Measurements from ENCODE around the gene LAMTOR3. TPM values are rescaled to one million over a fixed set of nuclear protein-coding genes. Genes with fewer than 3 reads are reported as not detected.

The LAMTOR3 gene
- total and polyA plus RNA-seq, 2 donors (not counting 3 experiments of a cell fraction or from before 2014, with no cell fraction given), result 25.3 to 31.0 TPM

DNA sequence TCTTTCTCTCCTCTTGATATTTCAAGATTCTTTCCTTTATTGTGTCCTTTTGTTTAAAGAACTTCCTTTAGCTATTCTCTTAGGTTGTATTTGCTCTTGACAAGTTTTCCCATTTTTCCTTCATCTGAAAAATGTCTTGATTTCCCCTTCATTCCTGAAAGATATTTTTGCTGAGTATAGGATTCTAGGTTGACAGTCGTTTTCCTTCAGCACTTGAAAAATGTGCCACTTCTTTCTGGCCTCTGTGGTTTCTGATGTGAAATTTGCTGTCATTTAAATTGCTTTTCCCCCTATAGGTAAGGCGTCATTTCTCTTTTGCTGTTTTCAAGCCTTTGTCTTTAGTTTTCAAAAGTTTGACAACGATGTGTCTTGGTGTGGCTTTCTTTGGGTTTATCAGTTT is 23.3 kb upstream of the LAMTOR3 start:
- H3K9me1 ChIP-seq (replicated peaks; ENCODE audit: control insufficient read depth, extremely low read depth, insufficient read depth, low read length), result no peaks in the 10 kb centered on the region
- H2AFZ ChIP-seq (ENCODE audit: low read depth, low read length), result no peak overlapping the region
- H3K9ac ChIP-seq (replicated peaks; ENCODE audit: extremely low read depth, insufficient read depth, low read length), result no peak overlapping the region
- no peaks in the 10 kb centered on the region for H3K4me1 ChIP-seq (ENCODE audit: control insufficient read depth, extremely low read depth, insufficient read depth, low read length)
- no peaks in the 10 kb centered on the region for H3K79me2 ChIP-seq (ENCODE audit: control insufficient read depth, insufficient read depth, low read length)
- H3K27ac ChIP-seq (ENCODE audit: insufficient read depth, low read depth, low read length), result no peak overlapping the region
- H3K9me3 ChIP-seq (replicated peaks; ENCODE audit: control insufficient read depth, insufficient read depth, low read length), result no peaks in the 10 kb centered on the region
- POLR2A ChIA-PET, result no interaction called here
- H3K27me3 ChIP-seq (ENCODE audit: control insufficient read depth in 2 of 2, insufficient read depth in 2 of 2, low read length in 2 of 2), result no peaks in the 10 kb centered on the region
- FAIRE-seq (no peak), DNase-seq (ENCODE audit: low read depth, low spot score) (no peak)
- no peaks in the 10 kb centered on the region for H4K20me1 ChIP-seq (replicated peaks; ENCODE audit: control insufficient read depth, extremely low read depth, insufficient read depth, low read length)
- intact Hi-C loops (cut with micrococcal nuclease), result no loop called here
- no peak overlapping the region for H3K4me3 ChIP-seq (replicated peaks in 1 of 3; ENCODE audit: insufficient read depth in 1 of 3, low read depth in 1 of 3, low read length in 3 of 3)
- H3K4me2 ChIP-seq (ENCODE audit: insufficient read depth, low read length), result no peak overlapping the region
- dilution Hi-C loops (cut with MboI; ENCODE audit: extremely low pct_ligation_motif_present, low sequenced_read_pairs), result no loop called here
- CTCF ChIA-PET, result interaction anchor here (0.8 kb wide), 1 partner anchor 19 kb away, joined by 3 read pairs; no protein-coding TSS in a partner anchor
- TF ChIP-seq POLR2A (IDR thresholded peaks at IDR 0.05; ENCODE audit: low read depth, low read length) (no peak), MYC (IDR thresholded peaks at IDR 0.05; ENCODE audit: low read depth, low read length) (no peak), POLR2AphosphoS5 (IDR thresholded peaks at IDR 0.05; ENCODE audit: insufficient read depth, low read depth, low read length) (no peak), JUN (IDR thresholded peaks at IDR 0.05; ENCODE audit: borderline replicate concordance, insufficient read depth, insufficient read length, low read depth) (no peak), GATA2 (IDR thresholded peaks at IDR 0.05; ENCODE audit: insufficient read depth, insufficient read length, low read depth, low read length) (no peak), FOS (IDR thresholded peaks at IDR 0.05; ENCODE audit: borderline replicate concordance, insufficient read depth, low read length) (no peak), EZH2 (IDR thresholded peaks at IDR 0.05; ENCODE audit: borderline replicate concordance, low read depth, low read length, severe bottlenecking) (no peak)
- TF ChIP-seq, protein P1, sequence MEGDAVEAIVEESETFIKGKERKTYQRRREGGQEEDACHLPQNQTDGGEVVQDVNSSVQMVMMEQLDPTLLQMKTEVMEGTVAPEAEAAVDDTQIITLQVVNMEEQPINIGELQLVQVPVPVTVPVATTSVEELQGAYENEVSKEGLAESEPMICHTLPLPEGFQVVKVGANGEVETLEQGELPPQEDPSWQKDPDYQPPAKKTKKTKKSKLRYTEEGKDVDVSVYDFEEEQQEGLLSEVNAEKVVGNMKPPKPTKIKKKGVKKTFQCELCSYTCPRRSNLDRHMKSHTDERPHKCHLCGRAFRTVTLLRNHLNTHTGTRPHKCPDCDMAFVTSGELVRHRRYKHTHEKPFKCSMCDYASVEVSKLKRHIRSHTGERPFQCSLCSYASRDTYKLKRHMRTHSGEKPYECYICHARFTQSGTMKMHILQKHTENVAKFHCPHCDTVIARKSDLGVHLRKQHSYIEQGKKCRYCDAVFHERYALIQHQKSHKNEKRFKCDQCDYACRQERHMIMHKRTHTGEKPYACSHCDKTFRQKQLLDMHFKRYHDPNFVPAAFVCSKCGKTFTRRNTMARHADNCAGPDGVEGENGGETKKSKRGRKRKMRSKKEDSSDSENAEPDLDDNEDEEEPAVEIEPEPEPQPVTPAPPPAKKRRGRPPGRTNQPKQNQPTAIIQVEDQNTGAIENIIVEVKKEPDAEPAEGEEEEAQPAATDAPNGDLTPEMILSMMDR (IDR thresholded peaks at IDR 0.05; ENCODE audit: extremely low read depth in 1 of 2, insufficient read depth in 1 of 2, low read depth in 1 of 2, low read length in 2 of 2), result no peak
- TF ChIP-seq, protein P2, sequence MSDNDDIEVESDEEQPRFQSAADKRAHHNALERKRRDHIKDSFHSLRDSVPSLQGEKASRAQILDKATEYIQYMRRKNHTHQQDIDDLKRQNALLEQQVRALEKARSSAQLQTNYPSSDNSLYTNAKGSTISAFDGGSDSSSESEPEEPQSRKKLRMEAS (IDR thresholded peaks at IDR 0.05; ENCODE audit: insufficient read depth, insufficient read length), result no peak
- H3K36me3 ChIP-seq (ENCODE audit: control insufficient read depth in 2 of 2, extremely low read depth in 1 of 2, insufficient read depth in 2 of 2, low read length in 2 of 2), result peaks cover 2 to 5% of the 10 kb centered on the region in 2 experiments
- no TSS peak for BruUV-seq (replicated peaks)
